GM23338 (cell line): ENCODE data around the gene DEFB131A. TPM values are rescaled to one million over a fixed set of nuclear protein-coding genes. Genes with fewer than 3 reads are reported as not detected.
"Not testable (repeated sequence)": the region's sequence is repeated elsewhere in the genome, so short reads cannot be mapped to it uniquely, and the experiment has no call there.

Experiments used
- ATAC-seq: fragments of 200-7000 bp; cut with Tn5 transposase; 3 replicates; pipeline ENCODE4 v1.9.1; 2020
- DNase-seq: peaks from one replicate; pipeline ENCODE4 v3.0.0-alpha.2; 2015; ENCODE audit warnings: low spot score
- H2AFZ ChIP-seq: fragments of 200-600 bp; sonication (generic); 2 replicates; pipeline ENCODE4 v1.8.0; 2016; ENCODE audit warnings: antibody characterized with exemption, mild to moderate bottlenecking, moderate library complexity
- H3F3A ChIP-seq: fragments of 200-600 bp; sonication (generic); replicated peaks from 2 replicates; pipeline ENCODE4 v1.8.0; 2017; ENCODE audit warnings: antibody characterized with exemption, mixed run types, low read depth
- H3K27ac ChIP-seq: fragments of 200-600 bp; sonication (generic); 2 replicates; pipeline ENCODE4 v1.6.1; 2016; ENCODE audit warnings: low read depth
- H3K27me3 ChIP-seq: fragments of 200-600 bp; sonication (generic); 2 replicates; pipeline ENCODE4 v1.8.0; 2016; ENCODE audit warnings: mild to moderate bottlenecking, mixed run types, moderate library complexity; ENCODE audit not compliant: insufficient read depth
- H3K36me3 ChIP-seq: fragments of 200-600 bp; sonication (generic); 2 replicates; pipeline ENCODE4 v1.8.0; 2016; ENCODE audit warnings: mild to moderate bottlenecking; ENCODE audit not compliant: insufficient read depth
- H3K4me1 ChIP-seq: fragments of 200-600 bp; sonication (generic); 2 replicates; pipeline ENCODE4 v1.8.0; 2016; ENCODE audit warnings: mild to moderate bottlenecking, moderate library complexity; ENCODE audit not compliant: insufficient read depth
- H3K4me2 ChIP-seq: fragments of 200-600 bp; sonication (generic); 2 replicates; pipeline ENCODE4 v1.7.1; 2017; ENCODE audit warnings: mixed run types
- H3K4me3 ChIP-seq: fragments of 200-600 bp; sonication (generic); 2 replicates; pipeline ENCODE4 v1.6.1; 2016; ENCODE audit warnings: mixed run types
- H3K79me2 ChIP-seq: fragments of 200-600 bp; sonication (generic); replicated peaks from 2 replicates; pipeline ENCODE4 v1.8.0; 2017; ENCODE audit warnings: mild to moderate bottlenecking; ENCODE audit not compliant: insufficient read depth
- H3K9me2 ChIP-seq: fragments of 200-600 bp; sonication (generic); 2 replicates; pipeline ENCODE4 v1.8.0; 2017; ENCODE audit not compliant: insufficient read depth
- H4K20me1 ChIP-seq: fragments of 200-600 bp; sonication (generic); replicated peaks from 2 replicates; pipeline ENCODE4 v1.8.0; 2017; ENCODE audit warnings: mild to moderate bottlenecking; ENCODE audit not compliant: insufficient read depth
- H3K27ac Mint-ChIP-seq: 2 replicates; pipeline ENCODE4 v1.8.0; 2020; ENCODE audit warnings: inconsistent platforms, mild to moderate bottlenecking, moderate library complexity, mixed read lengths
- H3K27me3 Mint-ChIP-seq: 3 replicates; pipeline ENCODE4 v1.8.0; 2022; ENCODE audit warnings: low read depth, mild to moderate bottlenecking, moderate library complexity, mixed read lengths, inconsistent platforms; ENCODE audit not compliant: insufficient read depth, poor library complexity
- H3K36me3 Mint-ChIP-seq: 3 replicates; pipeline ENCODE4 v1.8.0; 2021; ENCODE audit warnings: low read depth, mild to moderate bottlenecking, inconsistent platforms, moderate library complexity, mixed read lengths
- H3K4me1 Mint-ChIP-seq: 3 replicates; pipeline ENCODE4 v1.8.0; 2020; ENCODE audit warnings: mild to moderate bottlenecking, inconsistent platforms, mixed read lengths
- H3K4me3 Mint-ChIP-seq: 3 replicates; pipeline ENCODE4 v1.8.0; 2021; ENCODE audit warnings: moderate library complexity, mild to moderate bottlenecking, inconsistent platforms, mixed read lengths
- H3K9me3 Mint-ChIP-seq: 3 replicates; pipeline ENCODE4 v1.8.0; 2020; ENCODE audit warnings: moderate library complexity, mild to moderate bottlenecking, inconsistent platforms, mixed read lengths
- polyA plus RNA-seq: library from polyadenylated mRNA; unstranded; fragments of >200 nt; fragmentation: Nextera tagmentation; extraction: Ambion mirVana; gene quantifications from 2 replicates; pipeline ENCODE4 v1.2.1, GENCODE V29; 2016
- total RNA-seq: library from RNA; depleted of rRNA; stranded (reverse); fragments of >200 nt; shearing (Covaris generic); gene quantifications from 2 replicates; pipeline ENCODE4 v1.2.3, GENCODE V29; 2014

The DEFB131A gene
- total and polyA plus RNA-seq, 2 experiments from 2014 or later: not detected

GRCh38 chr4:9442355-9442754 is 1.9 kb upstream of the DEFB131A start:
- not testable (repeated sequence) for DNase-seq, H3K79me2 ChIP-seq, H3K4me3 Mint-ChIP-seq, H3K36me3 Mint-ChIP-seq, H4K20me1 ChIP-seq, H3K4me1 ChIP-seq, ATAC-seq, H3K36me3 ChIP-seq, H3K4me1 Mint-ChIP-seq, H3K4me2 ChIP-seq, H3K27me3 ChIP-seq, H3K27ac Mint-ChIP-seq, H3K27me3 Mint-ChIP-seq, H3K9me3 Mint-ChIP-seq, H2AFZ ChIP-seq, H3K27ac ChIP-seq, H3F3A ChIP-seq, H3K4me3 ChIP-seq, H3K9me2 ChIP-seq

DNA sequence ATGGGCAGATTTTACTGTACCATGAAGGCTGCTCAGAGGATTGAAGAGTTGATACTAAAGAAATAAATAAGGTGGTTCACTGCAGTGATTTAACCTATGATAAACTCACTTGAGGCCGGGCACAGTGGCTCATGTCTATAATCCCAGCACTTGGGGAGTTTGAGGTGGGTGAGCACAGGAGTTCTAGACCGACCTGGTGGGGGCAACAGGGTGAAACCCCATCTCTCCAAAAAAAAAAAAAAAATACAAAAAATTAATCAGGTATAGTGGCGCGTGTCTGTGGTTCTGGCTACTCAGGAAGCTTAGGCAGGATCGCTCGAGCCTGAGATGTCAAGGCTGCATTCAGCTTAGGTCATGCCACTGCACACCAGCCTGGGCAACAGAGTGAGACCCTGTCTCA is 467 bp downstream of the DEFB131A start:
- not testable (repeated sequence) for H3K27ac ChIP-seq, DNase-seq, H2AFZ ChIP-seq, H3K4me2 ChIP-seq, H3K9me3 Mint-ChIP-seq, ATAC-seq, H4K20me1 ChIP-seq, H3K27me3 ChIP-seq, H3K27ac Mint-ChIP-seq, H3K27me3 Mint-ChIP-seq, H3F3A ChIP-seq, H3K36me3 Mint-ChIP-seq, H3K4me1 Mint-ChIP-seq, H3K4me3 Mint-ChIP-seq, H3K4me3 ChIP-seq, H3K36me3 ChIP-seq, H3K4me1 ChIP-seq, H3K79me2 ChIP-seq, H3K9me2 ChIP-seq

DNA sequence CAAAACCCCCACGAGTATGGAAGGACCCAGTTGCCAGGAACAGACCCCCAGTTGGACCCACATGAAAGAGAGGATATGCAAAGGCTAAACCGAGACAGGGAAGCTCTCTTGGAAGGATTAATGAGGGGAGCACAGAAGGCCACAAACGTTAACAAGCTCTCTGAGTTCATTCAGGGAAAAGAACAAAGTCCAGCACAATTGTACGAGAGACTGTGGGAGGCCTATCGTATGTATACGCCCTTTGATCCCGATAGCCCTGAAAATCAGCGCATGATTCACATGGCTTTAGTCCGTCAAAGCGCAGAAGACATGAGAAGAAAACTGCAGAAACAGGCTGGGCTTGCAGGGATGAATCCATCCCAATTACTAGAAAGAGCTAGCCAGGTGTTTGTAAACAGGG is 8.0 kb downstream of the DEFB131A start:
- H3K4me3 ChIP-seq, DNase-seq, H3K4me3 Mint-ChIP-seq, H3K27me3 Mint-ChIP-seq, H3K9me2 ChIP-seq, H3K4me1 ChIP-seq, H2AFZ ChIP-seq, H3K27me3 ChIP-seq, H3K36me3 ChIP-seq, H3K36me3 Mint-ChIP-seq, H3K27ac Mint-ChIP-seq, H3K9me3 Mint-ChIP-seq, H3K79me2 ChIP-seq, H3K4me2 ChIP-seq, H3F3A ChIP-seq, ATAC-seq, H3K27ac ChIP-seq, H4K20me1 ChIP-seq: not testable (repeated sequence)
- H3K4me1 Mint-ChIP-seq: peaks cover 11% of the 10 kb centered on the region; the same call in 2 of the 3 replicates

- not testable (repeated sequence) for H2AFZ ChIP-seq, H3K9me2 ChIP-seq, ATAC-seq, H3K27ac Mint-ChIP-seq, H3K79me2 ChIP-seq, H3K4me1 ChIP-seq, H3K4me2 ChIP-seq, H3K36me3 ChIP-seq, H3K9me3 Mint-ChIP-seq, H3K36me3 Mint-ChIP-seq, H3K27ac ChIP-seq, DNase-seq, H3K4me3 ChIP-seq, H3K27me3 ChIP-seq, H4K20me1 ChIP-seq, H3K4me3 Mint-ChIP-seq, H3F3A ChIP-seq, H3K27me3 Mint-ChIP-seq
- H3K4me1 Mint-ChIP-seq: peaks cover 11% of the 10 kb centered on the region; the same call in 2 of the 3 replicates
These were observed 10.1 kb downstream of the DEFB131A start for GRCh38 chr4:9454284-9454683.

GRCh38 chr4:9455046-9455445 is 10.8 kb downstream of the DEFB131A start:
- not testable (repeated sequence) for H3K27ac ChIP-seq, H3K4me3 ChIP-seq, H3K79me2 ChIP-seq, H3K4me1 ChIP-seq, H3K4me3 Mint-ChIP-seq, ATAC-seq, H3K9me3 Mint-ChIP-seq, H3K36me3 Mint-ChIP-seq, H3F3A ChIP-seq, H2AFZ ChIP-seq, H3K27ac Mint-ChIP-seq, H4K20me1 ChIP-seq, DNase-seq, H3K36me3 ChIP-seq, H3K27me3 Mint-ChIP-seq, H3K9me2 ChIP-seq, H3K4me2 ChIP-seq, H3K27me3 ChIP-seq
- H3K4me1 Mint-ChIP-seq: peaks cover 11% of the 10 kb centered on the region; the same call in 2 of the 3 replicates

DNA sequence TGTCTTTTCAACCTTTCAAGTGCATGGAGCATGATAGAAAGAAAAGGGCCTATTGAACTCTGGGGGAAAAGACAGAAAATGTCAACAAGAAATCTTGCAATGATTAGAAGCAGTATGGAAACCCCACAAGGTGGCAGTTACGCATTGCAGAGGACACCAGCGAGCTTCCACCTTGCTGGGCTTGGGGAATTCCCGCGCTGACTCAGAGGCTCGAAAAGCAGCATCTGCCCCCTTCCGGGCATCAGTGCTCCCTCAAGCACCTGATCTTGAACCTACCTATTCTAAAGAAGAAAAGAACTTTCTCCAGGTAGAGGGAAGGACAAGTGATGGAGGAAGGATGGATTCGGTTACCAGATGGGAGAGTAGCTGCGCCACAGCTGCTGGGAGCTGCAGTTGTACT is 35.3 kb downstream of the DEFB131A start:
- H3K4me2 ChIP-seq, H3K27me3 Mint-ChIP-seq, H3K27ac ChIP-seq, H3K27me3 ChIP-seq, H3K4me1 Mint-ChIP-seq, H3K4me1 ChIP-seq, H3K27ac Mint-ChIP-seq, DNase-seq, ATAC-seq, H3K36me3 ChIP-seq, H3K79me2 ChIP-seq, H3K9me2 ChIP-seq, H2AFZ ChIP-seq, H3K36me3 Mint-ChIP-seq, H3K4me3 Mint-ChIP-seq, H3F3A ChIP-seq, H3K9me3 Mint-ChIP-seq, H4K20me1 ChIP-seq, H3K4me3 ChIP-seq: not testable (repeated sequence)

DNA sequence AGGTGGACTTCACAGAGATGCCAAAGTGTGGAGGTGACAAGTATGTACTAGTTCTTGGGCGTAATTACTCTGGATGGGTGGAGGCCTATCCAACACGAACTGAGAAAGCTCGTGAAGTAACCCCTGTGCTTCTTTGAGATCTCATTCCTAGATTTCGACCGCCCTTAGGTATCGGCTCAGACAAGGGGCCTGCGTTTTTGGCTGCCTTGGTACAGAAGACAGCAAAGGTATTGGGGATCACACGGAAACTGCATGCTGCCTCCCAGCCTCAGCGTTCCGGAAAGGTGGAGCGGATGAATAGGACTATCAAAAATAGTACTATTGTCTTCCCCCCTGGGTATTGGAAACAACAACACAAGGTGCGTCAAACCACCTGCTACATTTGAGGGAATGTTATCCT is 35.9 kb downstream of the DEFB131A start:
- not testable (repeated sequence) for H3K4me1 ChIP-seq, DNase-seq, H3K79me2 ChIP-seq, H2AFZ ChIP-seq, H3K27ac Mint-ChIP-seq, H3K9me3 Mint-ChIP-seq, H3K4me3 ChIP-seq, H3K4me3 Mint-ChIP-seq, H3K9me2 ChIP-seq, H3F3A ChIP-seq, H3K4me1 Mint-ChIP-seq, H3K36me3 Mint-ChIP-seq, H3K27ac ChIP-seq, H3K27me3 ChIP-seq, H3K36me3 ChIP-seq, H3K4me2 ChIP-seq, ATAC-seq, H3K27me3 Mint-ChIP-seq, H4K20me1 ChIP-seq
